Heart right ventricle (tissue), 16 donors: ENCODE data around the gene CD2. TPM values are rescaled to one million over a fixed set of nuclear protein-coding genes. Genes with fewer than 3 reads are reported as not detected.
A peak's percentile ranks its signal among the peaks of the same experiment; 100 is the strongest.

ENCODE experiments used
- ATAC-seq, 8 donors: fragments of 200-7000 bp; cut with Tn5 transposase; one replicate each; pipeline ENCODE4 v1.9.1; 2020; ENCODE audit warnings: mild to moderate bottlenecking in 8 of 8, moderate library complexity in 8 of 8, moderate number of reproducible peaks in 1 of 8
- DNase-seq, 2 donors: peaks; one replicate each; pipeline ENCODE4 v3.0.0-alpha.2; 2020
- H3K27ac ChIP-seq, 10 donors: fragments of 200-600 bp; sonication (generic) in 2 of 10; one replicate each; pipeline versions ENCODE4 v1.5.0 to v1.8.0; 2020 to 2022; ENCODE audit warnings: mild to moderate bottlenecking in 3 of 10
- H3K27me3 ChIP-seq, 7 donors: fragments of 200-600 bp; one replicate each; pipeline ENCODE4 v1.8.0; 2021 to 2022; ENCODE audit warnings: mild to moderate bottlenecking in 2 of 7
- H3K36me3 ChIP-seq, 9 donors: fragments of 200-600 bp; sonication (generic) in 1 of 9; one replicate each; pipeline versions ENCODE4 v1.5.0 to v1.8.0; 2020 to 2022; ENCODE audit warnings: mild to moderate bottlenecking in 2 of 9
- H3K4me1 ChIP-seq, 9 donors: fragments of 200-600 bp; sonication (generic) in 1 of 9; one replicate each; pipeline versions ENCODE4 v1.5.0 to v1.8.0; 2020 to 2022; ENCODE audit warnings: mild to moderate bottlenecking in 4 of 9
- H3K4me3 ChIP-seq, 10 donors: fragments of 200-600 bp; sonication (generic) in 2 of 10; one replicate each; pipeline versions ENCODE4 v1.5.0 to v1.8.0; 2020 to 2022; ENCODE audit warnings: mild to moderate bottlenecking in 7 of 10, moderate library complexity in 2 of 10
- H3K9me3 ChIP-seq, 11 donors: fragments of 200-600 bp in 10 of 11; sonication (generic) in 2 of 11; one replicate each; pipeline versions ENCODE4 v1.5.0 to v1.8.0; 2013 to 2022; ENCODE audit warnings: mild to moderate bottlenecking in 2 of 11, control low read depth in 1 of 11, moderate library complexity in 1 of 11
- CTCF ChIP-seq, 9 donors: fragments of 200-600 bp; sonication (generic) in 2 of 9; IDR thresholded peaks; one replicate each; pipeline versions ENCODE4 v1.5.0 to v1.8.0; 2021 to 2022; ENCODE audit warnings: antibody characterized with exemption in 9 of 9, mild to moderate bottlenecking in 5 of 9, moderate library complexity in 1 of 9
- WGBS, 2 donors: extraction: QIAGEN DNeasy Blood & Tissue Kit; methylation state at CpG; one replicate each; pipeline ENCODE4 v1.1.7; 2013; ENCODE audit warnings: inconsistent platforms in 1 of 2; 5-methylcytosine and 5-hydroxymethylcytosine counted together
- intact Hi-C, 10 donors: fragments of 100-400 bp; cut with DNase I; formaldehyde crosslinking; loops; one replicate each; pipeline versions ENCODE4 v1.11.1 to v1.14.2; 2022
- polyA plus RNA-seq, 2 donors: library from polyadenylated mRNA; stranded (reverse); fragments of 200-250 nt; gene quantifications; one replicate each; pipeline ENCODE4 v1.2.3, GENCODE V29; 2013
- total RNA-seq, 10 donors: library from RNA; stranded (reverse); fragmentation: NEBNext Ultra II Directional in 3 of 10; extraction: Animal tissue kit (Norgen Biotek cat#: 25700) in 3 of 10; gene quantifications; one replicate each; pipeline versions ENCODE4 v1.2.1 to v1.2.4, GENCODE V29; 2021 to 2023
- donor health status: Arrhythmogenic right ventricular cardiomyopathy.
- donor health status: ischemic (EF 13 %, LVEDD 7.1; RV severe dilation, severe dysfunction).
- donor health status: healthy with polysubstance abuse.
- donor health status: DM: no; HTN: yes; CAD: no.
- donor health status: DM: no; HTN: no; CAD: no.
- donor health status: ischemic (EF 25% LVEDD 6.9; RV normal size, moderate dysfunction).
- donor health status: ischemic (EF 25% LVEDD 5.7; RV mildly dilated, moderate dysfunction).
- donor health status: healthy.
- donor health status: DM: yes; HTN: yes; CAD: no.
- donor health status: Ischemic cardiomyopathy.
- donor health status: ischemic (EF 35%, LVEDD 5.7; RV mildly dilated, moderate dysfunction).
- donor health status: nonischemic (EF 11% LVEDD 7.7; RV severe dilation, severe dysfunction).
- donor health status: DM: yes; HTN: yes; CAD: no.
- donor health status: PGD.
- donor health status: ischemic (EF 29% LVEDD 5.4; RV normal size, mild dysfunction).
- donor health status: nonischemic (EF 23%, LVEDD 6.1; RV moderate dilation, normal function).

The CD2 gene
- total and polyA plus RNA-seq, 12 donors = 0.20 to 6.5 (median 1.0) TPM; not detected in 3

- no peak overlapping the region for H3K4me3 ChIP-seq
Measured at GRCh38 chr1:116725798-116726197, 28.4 kb upstream of the CD2 start.

GRCh38 chr1:116726872-116727820 is 27.1 kb upstream of the CD2 start:
- DNase-seq (no peak), ATAC-seq (no peak)
- no peaks in the 10 kb centered on the region for H3K9me3 ChIP-seq
- 88 to 91% methylated on average over 5 of the region's 5 CpGs for WGBS, 2 donors
- H3K27ac ChIP-seq = no peak overlapping the region
- H3K4me3 ChIP-seq = no peak overlapping the region
- intact Hi-C loops = no loop called here
- no peak for TF ChIP-seq CTCF (IDR thresholded peaks at IDR 0.05)
- H3K36me3 ChIP-seq = no peaks in the 10 kb centered on the region
- peaks cover 0 to 12% (median 0%) of the 10 kb centered on the region in 7 donors for H3K27me3 ChIP-seq
- peaks cover 0 to 11% (median 0%) of the 10 kb centered on the region in 9 donors for H3K4me1 ChIP-seq

More at GRCh38 chr1:116725798-116726197, 28.4 kb upstream of the CD2 start:
- ATAC-seq (peak in 2 of 8 donors; percentile 29 to 57), DNase-seq (no peak)
- WGBS, 2 donors = 56 to 78% methylated on average over 3 of the region's 3 CpGs
- Histone ChIP-seq H3K9me3 (no peaks in the 10 kb centered on the region), H3K36me3 (no peaks in the 10 kb centered on the region), H3K4me1 (peaks cover 0 to 11% (median 0%) of the 10 kb centered on the region in 9 donors), H3K27ac (no peak overlapping the region), H3K27me3 (peaks cover 0 to 11% (median 0%) of the 10 kb centered on the region in 7 donors)
- intact Hi-C loops = no loop called here
- no peak for TF ChIP-seq CTCF (IDR thresholded peaks at IDR 0.05)

- ATAC-seq = no peak
- TF ChIP-seq CTCF (IDR thresholded peaks at IDR 0.05) = no peak
- peaks cover 0 to 11% (median 0%) of the 10 kb centered on the region in 9 donors for H3K4me1 ChIP-seq
- H3K9me3 ChIP-seq = no peaks in the 10 kb centered on the region
- DNase-seq = no peak
- H3K27me3 ChIP-seq = peaks cover 0 to 12% (median 0%) of the 10 kb centered on the region in 7 donors
- intact Hi-C loops = loop anchor here in 1 of 10 donors (10.0 kb wide), 1 partner anchor 123 kb away; no protein-coding TSS in a partner anchor
- H3K36me3 ChIP-seq = no peaks in the 10 kb centered on the region
- H3K4me3 ChIP-seq = no peak overlapping the region
- H3K27ac ChIP-seq = no peak overlapping the region
Measured at GRCh38 chr1:116731439-116731838, 22.8 kb upstream of the CD2 start.

- no peak for ATAC-seq
- H3K4me3 ChIP-seq = no peak overlapping the region
- H3K9me3 ChIP-seq = no peaks in the 10 kb centered on the region
- intact Hi-C loops = loop anchor here in 1 of 10 donors (10.0 kb wide), 1 partner anchor 122 kb away; no protein-coding TSS in a partner anchor
- DNase-seq = no peak
- no peak overlapping the region for H3K27ac ChIP-seq
- no peak for TF ChIP-seq CTCF (IDR thresholded peaks at IDR 0.05)
- no peaks in the 10 kb centered on the region for H3K36me3 ChIP-seq
- peaks cover 0 to 12% (median 0%) of the 10 kb centered on the region in 7 donors for H3K27me3 ChIP-seq
- 94 to 98% methylated on average over 6 of the region's 6 CpGs for WGBS, 2 donors
- H3K4me1 ChIP-seq = peaks cover 0 to 6% (median 0%) of the 10 kb centered on the region in 9 donors
Measured at GRCh38 chr1:116732726-116733125, 21.5 kb upstream of the CD2 start.
